GDM1 (cell line): ENCODE data around the gene KLK10.

Experiments
- DNase-seq: peaks from one replicate; lab custom pipeline; 2025; lab: John Stamatoyannopoulos, UW

Gene KLK10

DNA sequence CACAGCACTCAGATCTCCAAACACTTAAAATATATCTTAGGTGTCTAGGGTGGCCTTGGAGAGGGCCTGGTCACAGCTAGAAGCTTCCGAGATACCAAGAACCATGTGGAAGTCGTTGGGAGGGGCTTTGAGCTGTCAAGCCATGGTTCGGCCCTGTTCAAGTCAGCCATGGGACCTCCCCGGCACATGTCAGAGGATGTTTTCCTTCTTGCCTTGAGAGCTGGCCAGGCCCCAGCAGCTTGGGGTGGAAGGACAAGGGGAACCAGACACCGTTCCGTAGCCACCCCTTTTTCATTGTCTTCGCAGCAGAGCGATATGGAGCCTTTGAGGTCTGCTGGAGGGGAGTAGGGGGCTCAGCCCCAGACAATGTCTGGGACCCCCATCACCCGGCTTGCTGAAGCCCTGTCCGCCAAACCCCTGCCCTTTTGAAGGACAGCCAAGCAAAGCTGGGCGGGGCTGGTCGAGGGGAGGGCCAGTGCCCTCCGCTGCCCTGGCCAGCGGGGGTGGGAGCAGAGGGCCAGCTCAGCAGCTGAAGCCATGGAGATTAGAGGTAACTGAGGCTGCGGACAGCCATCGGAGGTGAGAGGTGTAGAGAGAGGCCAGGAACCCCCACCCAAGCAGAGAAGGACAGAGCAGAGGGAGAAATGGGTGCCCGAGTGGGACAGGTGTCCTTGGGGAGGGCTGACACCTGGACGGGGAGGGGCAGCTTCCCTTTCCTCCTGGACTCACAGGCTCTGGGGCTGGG lies 6.5 kb upstream of the KLK10 start:
- DNase-seq, result no peak

DNA sequence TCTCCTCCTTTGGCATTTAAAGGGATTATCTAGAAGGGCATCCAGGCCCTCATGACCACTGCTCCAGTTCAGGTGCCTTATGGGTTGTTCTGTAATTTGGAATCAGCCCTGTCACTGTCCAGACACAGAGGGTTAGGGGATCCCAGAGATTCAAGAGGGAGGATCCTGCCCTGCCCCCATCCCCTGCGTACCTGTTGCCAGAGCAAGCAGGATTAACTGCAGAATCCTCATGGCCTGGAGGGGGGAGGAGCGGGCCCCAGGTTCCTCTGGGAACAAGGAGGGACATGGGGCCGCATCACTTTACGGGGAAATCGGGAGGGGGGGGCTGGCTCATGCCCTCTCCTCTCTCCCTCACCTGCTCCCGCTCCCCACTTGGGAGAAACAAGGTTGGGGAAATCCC lies 5.9 kb upstream of the KLK10 start:
- DNase-seq, result no peak

DNA sequence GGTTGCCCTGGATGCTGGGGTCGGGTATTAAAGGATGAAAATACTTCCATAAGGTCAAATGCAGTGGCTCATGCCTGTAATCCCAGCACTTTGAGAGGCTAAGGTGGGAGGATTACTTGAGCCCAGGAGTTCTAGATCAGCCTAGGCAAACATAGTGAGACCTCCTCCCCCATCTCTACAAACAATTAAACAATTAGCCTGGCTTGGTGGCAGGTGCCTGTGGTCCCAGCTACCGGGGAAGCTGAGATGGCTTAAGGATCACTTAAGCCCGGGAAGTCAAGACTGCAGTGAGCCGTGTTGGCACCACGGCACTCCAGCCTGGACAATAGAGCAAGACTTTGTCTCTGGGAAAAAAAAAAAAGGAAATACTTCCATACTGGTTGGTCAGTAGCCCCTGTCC lies 5.4 kb upstream of the KLK10 start:
- no peak for DNase-seq

DNA sequence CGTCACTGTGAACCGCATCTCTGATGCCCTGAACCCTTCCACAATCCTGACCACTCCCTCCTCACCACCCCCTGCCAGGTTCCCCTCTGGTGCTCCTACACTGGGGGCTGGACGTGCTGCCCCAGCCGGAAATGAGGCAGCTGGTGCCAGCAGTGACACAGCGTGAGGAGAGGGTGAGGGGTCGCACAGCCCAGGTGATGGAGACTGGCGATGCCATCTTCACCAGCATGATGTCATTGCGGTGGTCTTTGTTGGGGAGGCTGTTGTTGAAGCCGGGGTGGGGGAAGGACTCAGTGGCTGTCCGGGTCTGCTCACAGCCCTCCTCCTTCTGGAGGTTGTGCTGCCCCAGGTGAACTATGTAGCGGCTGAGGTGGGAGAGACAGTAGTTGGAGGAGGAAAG lies 4.4 kb upstream of the KLK10 start:
- no peak for DNase-seq

DNA sequence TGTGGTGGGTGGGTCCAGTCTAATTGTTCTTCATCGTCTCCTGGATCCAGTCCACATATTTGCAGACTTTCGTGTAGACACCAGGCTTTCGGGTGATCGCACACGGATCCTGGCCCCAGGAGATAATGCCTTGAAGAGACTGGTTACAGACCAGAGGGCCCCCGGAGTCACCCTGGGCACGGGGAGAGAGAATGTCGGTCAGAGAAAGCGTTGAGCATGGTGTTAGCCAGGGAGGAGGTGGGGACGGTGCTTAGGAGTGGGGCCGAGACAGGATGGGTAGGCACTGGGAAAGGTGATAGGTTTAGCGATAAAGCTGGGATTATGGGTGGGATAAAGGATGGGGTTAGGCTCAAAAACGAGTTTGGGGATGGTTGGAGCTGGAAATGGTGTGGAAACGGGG lies 3.0 kb upstream of the KLK10 start:
- no peak for DNase-seq

DNA sequence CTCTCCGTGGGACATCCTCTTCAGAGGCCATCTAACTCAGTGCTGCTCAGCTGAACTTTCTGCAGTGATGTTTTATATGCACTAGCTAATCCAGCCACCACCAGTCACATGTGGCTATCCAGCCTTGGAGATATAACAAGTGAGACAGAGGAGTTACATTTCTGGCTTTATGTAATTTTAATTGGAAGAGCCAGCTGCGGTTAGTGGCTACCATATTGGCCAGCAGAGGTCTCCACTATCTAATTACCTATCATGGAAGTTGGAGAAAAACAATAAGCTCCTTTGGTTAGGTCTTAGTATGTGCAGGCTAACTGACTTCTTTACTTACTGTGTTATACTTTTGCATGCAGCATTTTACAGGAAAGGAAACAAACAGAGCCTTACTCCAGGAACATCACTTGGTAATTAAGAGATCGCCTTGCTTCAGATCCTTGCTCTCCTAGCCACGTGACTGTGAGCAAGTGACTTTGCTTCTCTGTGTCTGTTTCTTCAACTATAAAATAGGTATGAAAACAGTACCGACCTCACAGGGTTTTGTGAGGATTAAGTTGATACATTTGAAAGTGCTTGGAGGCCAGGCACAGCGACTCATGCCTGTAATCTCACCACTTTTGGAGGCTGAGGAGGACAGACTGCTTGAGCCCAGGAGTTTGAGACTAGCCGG lies 1.6 kb upstream of the KLK10 start:
- peak; percentile 24 for DNase-seq

DNA sequence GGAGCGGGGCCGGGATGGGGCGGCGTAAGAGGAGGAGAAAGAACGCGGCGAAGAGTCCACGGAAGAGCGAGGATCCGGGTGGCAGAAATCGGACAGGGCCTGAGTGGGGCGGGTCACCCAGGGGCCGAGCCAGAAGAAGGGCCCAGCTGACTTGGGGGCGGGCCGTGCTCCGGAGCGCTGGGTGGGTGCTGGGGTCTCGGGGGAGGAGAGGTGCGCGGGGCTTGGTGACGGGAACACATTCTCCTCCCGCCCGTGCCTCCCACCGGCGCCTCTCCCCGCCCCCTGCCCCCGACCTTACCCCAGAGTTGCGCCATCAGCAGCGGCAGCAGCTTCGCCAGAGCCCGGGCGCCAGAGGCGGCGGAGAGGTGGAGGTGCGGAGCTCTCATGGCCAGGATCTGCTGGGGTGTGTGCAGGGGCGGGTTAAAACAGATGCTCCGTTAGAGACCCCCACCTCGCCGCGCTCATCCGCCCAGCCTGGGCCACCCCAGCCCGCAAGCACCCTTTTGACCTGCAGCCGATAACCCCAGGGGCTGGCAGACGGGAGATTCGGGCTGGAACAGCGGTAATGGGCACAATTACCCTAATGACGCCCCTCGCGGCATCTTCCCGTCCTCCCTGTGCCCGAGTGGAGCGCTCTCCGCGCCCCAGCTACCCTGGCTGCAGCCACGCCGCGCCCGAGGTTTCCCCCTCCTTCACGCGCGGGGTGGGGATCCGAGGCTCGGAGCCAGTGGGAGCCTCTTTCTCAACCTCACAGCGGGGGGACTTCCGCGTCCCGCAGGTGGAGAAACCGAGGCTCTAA lies 565 bp downstream of the KLK10 start:
- DNase-seq, result no peak

DNA sequence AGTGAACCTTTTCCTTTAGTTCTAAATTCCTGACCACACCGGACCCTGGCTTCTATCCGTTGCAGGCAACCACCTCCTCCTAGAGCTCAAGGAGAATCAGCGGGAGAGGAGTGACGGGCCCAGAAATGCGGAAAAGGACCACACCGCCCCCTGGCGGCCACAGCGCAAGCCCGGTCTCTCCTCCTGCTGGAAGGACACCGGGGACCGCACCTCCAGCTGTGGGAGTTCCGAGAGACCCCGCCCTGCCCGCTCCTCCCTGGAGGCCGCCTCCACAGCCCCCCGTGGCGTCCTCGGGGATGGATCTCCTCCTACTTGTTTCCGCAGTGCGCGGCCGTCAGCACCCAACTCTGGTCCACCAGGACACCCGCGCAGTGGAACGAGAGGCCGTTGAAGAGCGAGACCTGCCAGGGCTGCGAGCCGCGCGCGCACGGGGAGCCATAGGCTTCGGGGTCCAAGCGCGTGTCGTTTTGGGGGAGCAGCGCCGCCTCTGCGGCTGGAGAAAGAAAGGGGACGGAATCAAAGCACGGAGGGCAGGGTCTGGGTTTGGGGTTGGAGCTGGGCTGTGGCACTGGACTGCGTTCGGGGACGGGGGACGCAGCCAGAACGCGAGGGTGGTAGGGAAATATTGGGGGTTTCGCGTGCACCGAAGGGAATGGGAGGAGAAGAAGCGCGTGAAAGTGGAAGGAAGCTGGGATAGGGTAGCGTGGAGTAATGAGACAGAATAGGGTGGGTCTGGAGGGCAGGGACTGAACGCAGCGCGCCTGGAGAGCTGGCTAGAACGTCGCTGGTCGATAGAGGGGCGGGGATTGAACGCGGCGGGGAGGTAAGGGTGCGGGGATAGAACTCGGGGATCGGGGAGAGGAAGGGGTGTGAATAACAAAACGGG lies 2.5 kb downstream of the KLK10 start:
- DNase-seq, result peak; percentile 10

DNA sequence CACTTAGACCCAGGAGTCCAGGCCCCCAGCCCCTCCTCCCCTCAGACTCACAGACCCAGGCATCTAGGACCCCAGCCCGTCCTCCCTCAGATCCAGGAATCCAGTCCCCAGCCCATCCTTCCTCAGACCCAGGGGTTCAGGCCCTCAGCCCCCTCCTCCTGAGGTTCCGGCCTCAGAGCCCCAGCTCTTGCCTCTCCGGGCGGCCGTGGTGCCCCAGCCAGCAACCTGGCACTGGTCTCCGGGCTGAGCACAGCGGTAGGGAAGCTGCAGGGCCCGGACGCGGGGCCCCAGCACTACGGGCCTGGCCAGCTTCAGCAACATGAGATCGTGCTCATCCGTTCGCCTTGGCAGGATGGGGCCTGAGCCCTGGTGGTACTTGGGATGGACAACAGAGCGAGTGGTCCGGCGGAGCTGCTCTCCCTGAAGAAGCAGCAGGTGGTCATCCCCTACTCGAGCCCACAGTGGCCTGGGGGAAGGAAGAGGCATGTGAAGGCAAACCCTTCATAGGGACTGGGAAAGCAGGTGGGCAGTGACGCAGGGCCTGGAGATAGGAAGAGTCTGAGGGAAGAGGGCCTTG lies 3.7 kb downstream of the KLK10 start:
- no peak for DNase-seq

DNA sequence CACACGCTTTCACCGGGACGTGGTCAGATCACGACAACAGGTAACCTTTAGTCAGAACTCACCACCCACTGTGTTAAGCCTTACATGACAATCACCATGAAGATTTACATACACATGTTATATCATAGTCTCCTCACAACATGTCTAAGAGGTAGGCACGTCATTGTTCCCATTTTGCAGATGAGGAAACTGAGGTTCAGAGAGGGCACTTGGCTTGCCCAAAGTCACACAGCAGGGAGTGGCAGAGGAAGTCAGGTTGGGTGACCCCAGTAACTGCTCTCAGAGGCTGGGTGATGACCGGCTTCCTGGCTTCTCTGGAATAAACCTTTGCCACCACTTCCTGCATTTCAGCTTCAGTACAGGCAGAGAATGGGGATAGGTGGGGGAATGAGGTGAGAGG lies 5.3 kb downstream of the KLK10 start:
- no peak for DNase-seq

DNA sequence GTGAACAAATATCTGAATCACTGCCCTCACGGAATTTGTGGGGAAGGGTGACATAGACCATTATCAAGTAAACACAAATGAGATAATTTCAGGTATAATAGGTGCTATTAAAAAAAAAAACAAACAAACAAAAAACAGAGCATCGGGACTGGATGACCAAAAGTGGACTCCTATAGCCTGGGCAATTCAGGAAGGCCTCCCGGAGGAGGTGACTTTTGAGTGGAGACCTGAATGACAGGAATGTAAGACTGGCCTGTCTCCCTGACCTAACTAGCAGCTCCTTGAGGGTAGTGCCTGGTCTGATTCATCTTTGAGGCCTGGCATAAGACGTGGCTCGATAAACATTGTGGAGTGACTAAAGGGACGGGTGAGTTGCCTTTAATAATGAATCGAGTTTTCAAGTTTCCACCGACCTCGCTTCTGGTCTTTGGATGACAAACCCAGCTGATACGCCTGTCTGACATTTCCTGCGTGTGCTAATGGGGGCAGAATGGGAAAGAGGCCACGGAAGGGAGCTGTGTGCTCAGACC lies 6.8 kb downstream of the KLK10 start:
- no peak for DNase-seq

DNA sequence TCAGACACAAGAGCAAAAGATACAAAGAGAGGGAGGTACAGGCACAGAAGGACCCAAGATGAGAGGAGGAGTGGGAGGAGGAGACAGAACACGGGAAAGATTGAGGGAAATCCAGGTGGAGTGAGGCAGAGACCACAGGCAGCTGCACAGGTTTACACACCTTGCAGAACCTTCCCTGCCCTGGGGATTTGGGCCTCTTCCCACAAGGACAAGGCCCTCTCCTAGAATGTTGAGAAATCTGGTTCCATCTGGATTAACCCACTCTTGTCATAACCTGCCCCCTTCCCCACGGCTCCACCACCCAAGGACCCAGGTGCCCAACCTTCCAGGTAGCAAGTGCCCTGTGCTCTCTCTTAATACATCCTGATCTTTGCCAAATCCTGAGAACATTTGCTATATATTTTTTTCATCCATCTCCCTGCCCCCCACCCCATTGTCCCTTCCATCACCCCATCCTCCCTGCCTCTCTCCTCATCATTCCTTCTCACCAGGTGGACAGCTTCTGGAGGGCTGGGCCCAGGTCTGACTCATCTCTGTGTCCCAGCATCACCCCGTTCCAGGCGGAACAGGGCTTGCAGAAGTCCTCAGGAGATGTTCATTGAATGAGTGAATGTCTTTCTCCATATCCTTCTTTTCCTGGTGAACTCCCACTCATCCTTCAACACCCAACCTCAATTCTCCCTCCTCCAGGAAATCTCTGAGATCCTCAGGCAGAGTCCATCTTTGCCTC lies 9.3 kb downstream of the KLK10 start:
- no peak for DNase-seq

DNA sequence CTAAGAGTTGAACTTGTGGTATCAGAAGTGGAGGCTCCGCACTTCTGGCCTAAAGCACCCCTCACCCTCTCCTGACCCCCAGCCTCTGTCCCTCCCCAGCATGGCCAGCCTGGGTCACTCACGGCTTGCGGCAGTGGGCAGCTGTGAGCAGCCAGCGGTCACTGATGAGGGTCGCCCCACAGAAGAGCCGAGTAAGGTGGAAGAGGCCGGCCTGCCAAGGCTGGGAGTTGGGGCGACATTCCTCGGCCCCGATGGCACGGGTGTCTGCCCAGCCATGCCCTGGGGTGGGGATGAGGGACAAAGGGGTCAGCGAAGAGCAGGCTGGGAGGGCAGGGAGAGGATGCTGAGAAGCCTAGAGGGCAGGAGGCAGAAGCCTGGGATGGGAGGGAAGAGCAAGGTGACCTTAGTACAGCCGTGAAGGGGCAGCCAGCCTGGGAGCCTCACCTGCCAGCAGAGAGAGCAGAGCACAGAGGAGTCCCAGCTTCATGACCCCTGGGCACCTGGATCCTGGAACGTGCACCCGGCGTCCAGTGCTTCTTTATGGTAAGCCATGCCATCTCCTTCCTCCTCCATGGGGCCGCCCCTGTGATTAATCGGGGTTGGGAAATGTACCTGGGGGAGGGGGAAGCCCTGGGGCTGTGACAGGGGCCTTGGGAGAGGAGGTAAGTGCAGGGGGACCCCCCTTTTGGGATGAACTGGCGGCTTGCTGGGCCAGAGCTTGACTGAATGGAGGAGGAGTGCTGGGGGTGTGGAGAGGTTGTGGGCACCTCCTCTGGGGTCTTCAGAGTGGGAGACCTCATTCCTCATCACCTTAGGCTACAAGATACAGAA lies 10.2 kb downstream of the KLK10 start:
- no peak for DNase-seq

DNA sequence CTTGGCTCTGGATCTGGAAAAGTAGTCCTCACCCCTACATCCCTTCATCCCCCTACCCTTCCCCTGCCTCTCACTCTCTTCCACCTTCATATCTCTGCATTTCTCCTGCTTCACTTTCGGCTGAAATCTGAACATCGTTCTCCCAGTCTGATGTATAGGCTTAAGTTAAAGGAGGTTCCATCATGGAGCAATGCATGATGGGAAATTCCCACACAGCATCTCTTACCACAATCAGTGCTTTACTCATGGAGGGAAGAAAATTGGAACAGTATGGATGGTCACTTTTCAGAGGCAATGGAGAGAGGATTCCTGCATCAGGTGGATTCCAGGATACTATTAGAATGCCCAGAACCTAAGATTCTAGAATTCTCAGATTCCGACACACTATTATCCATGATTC lies 12.0 kb downstream of the KLK10 start:
- DNase-seq, result no peak

DNA sequence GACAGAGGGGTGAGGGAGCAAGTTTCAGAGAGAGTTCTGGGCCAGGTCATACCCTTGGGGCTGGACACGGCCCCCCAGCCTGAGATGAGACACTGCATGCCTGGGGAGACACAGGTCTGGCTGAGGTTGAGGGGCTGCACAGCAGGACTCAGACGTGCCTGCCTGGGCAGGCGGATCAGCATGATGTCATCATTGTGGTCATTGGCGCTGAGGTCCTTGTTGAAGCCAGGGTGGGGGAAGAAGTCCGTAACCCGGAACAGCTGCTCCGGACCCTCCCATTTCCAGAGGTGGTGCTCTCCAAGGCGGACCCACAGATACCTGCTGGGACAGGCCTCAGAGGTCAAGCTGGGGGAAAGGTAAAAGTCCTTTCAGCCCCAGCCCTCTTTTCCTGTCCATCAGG lies 13.1 kb downstream of the KLK10 start:
- DNase-seq, result no peak

DNA sequence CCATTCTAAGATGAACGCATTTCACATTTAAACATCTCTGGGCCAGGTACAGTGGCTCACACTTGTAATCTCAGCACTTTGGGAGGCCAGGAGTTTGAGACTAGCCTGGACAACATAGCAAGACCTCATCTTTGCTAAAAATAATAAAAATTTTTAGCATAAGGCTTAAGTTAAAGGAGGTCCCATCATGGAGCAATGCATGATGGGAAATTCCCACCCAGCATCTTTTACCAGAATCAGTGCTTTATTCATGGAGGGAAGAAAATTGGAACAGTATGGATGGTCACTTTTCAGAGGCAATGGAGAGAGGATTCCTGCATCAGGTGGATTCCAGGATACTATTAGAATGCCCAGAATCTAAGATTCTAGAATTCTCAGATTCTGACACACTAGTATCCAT lies 14.3 kb downstream of the KLK10 start:
- DNase-seq, result no peak

DNA sequence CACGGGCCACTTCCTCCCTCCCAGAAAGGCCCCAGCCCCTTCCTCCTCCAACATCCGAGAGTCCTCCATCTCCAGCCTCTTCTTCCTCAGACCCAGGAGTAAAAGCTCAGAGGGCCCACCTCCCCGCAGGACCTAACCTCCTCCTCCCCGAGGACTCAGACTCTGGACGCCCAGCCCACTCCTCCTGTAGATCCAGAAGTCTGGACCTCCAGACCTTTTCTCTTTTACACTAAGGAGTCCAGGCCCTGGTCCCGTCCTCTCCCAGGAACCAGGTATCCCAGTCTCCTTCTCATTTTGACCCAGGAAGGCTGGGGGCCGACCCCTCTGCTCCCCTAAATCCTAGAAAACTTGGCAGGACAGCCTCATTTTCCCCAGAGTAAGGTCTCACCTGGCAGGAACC lies 16.2 kb downstream of the KLK10 start:
- DNase-seq, result no peak

DNA sequence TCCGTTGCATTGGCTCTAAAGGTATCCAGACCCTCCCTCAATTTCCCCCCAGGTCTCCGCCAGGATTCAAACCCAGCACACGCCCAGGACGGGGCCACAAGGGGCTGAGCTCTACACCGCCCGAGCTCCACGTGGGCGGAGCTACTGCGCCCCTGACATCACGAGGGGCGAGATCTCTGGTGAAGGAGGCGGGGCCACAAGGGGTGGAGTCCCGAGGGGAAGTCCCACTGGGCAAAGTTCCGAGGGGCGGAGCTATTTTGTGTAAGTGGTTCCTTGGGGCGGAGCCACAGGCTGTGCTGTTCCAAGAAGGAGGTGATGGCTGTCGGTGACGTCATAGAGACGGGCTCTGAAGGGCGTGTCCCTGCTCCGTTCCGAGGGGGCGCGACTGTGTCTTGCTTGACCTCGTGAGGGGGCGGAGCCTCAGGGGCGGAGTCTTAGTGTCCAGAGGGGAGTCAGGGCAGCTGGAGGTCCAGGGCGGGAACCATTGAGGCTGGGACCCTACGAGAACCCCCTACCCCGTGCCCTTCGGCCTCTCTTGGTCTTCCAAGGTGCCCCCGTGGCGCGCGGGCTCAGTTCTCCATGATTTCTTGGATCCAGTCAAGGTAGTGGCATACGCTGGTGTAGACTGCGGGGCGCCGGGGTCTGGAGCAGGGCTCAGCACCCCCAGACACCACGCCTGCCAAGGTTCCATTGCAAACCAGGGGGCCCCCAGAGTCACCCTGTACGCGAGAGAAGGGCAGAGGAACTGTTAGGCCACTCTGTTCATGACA lies 16.8 kb downstream of the KLK10 start:
- no peak for DNase-seq

DNA sequence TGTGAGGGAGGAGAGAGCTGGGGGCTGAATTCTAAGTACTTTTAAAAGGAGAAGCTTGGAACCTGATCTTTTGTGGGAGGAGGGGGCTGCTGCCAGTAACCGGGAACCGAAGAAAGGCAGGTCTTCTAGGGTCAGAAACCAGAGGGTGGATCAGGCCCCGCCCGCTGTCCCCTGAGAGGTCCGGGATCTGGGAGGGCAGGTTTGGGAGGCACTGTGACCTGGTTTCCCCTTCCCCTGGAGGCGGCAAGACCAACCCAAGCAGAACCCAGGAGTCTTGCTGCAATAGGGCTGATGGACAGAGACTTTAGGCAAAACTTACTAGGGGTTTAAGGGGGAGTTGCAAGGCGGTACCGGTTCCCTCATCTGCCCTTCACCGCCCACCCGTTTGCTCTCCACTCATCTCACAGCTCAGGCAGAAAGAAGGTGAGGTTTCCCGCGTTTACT lies 17.4 kb downstream of the KLK10 start:
- DNase-seq, result no peak
